Panc1 (cell line): Measurements from ENCODE around the gene NR2C1. TPM values are rescaled to one million over a fixed set of nuclear protein-coding genes. Genes with fewer than 3 reads are reported as not detected.

Source experiments
- ATAC-seq: fragments of 200-7000 bp; cut with Tn5 transposase; 2 replicates; pipeline ENCODE4 v1.9.1; 2020; ENCODE audit warnings: mild to moderate bottlenecking, moderate library complexity
- Bru-seq: library from RNA; stranded (reverse); fragments of 400-500 nt; gene quantifications from one replicate; lab custom pipeline; 2021; lab: Mats Ljungman, UMichigan
- BruChase-seq, 2 experiments: library from RNA; stranded (reverse); fragments of 400-500 nt; gene quantifications; one replicate each; lab custom pipeline; 2021; lab: Mats Ljungman, UMichigan
- BruUV-seq: library from RNA; stranded (reverse); fragments of 400-500 nt; replicated peaks from 2 replicates; lab custom pipeline; 2021; lab: Mats Ljungman, UMichigan
- CTCF ChIA-PET: fragments of 300-600 bp; sonication (Branson Sonifier 250); formaldehyde crosslinking; loops from one replicate; lab custom pipeline; 2022; ENCODE audit warnings: antibody characterized with exemption; lab: Charles Lee
- POLR2A ChIA-PET: fragments of 300-600 bp; sonication (Branson Sonifier 250); formaldehyde crosslinking; loops from one replicate; lab custom pipeline; 2022; ENCODE audit warnings: antibody characterized with exemption; lab: Charles Lee
- DNase-seq: peaks from one replicate; pipeline ENCODE4 v3.0.0-alpha.2; 2010; ENCODE audit warnings: low read depth, low spot score
- H3K27ac ChIP-seq: 2 replicates; pipeline ENCODE4 v1.5.1; 2011; ENCODE audit warnings: mild to moderate bottlenecking, low read length, inconsistent platforms
- H3K27me3 ChIP-seq: fragments of 200-500 bp; sonication (Bioruptor generic); 2 replicates; pipeline ENCODE4 v1.6.0; 2014; ENCODE audit warnings: low read length, inconsistent platforms; ENCODE audit not compliant: control insufficient read depth, insufficient read depth
- H3K36me3 ChIP-seq: fragments of 200-500 bp; sonication (Bioruptor generic); 2 replicates; pipeline ENCODE4 v1.5.1; 2014; ENCODE audit warnings: inconsistent platforms, mild to moderate bottlenecking, low read length, moderate library complexity; ENCODE audit not compliant: control insufficient read depth, insufficient read depth
- H3K4me1 ChIP-seq: 2 replicates; pipeline ENCODE4 v1.5.1; 2011; ENCODE audit warnings: inconsistent platforms, mild to moderate bottlenecking, low read length, moderate library complexity; ENCODE audit not compliant: control insufficient read depth, insufficient read depth
- H3K4me3 ChIP-seq, 2 experiments: 2 replicates each; pipeline ENCODE4 v1.5.1; 2011 to 2012; ENCODE audit warnings: low read depth in 2 of 2, low read length in 2 of 2, mild to moderate bottlenecking in 2 of 2, inconsistent platforms in 1 of 2, moderate library complexity in 1 of 2
- H3K9me3 ChIP-seq: fragments of 200-500 bp; sonication (Bioruptor generic); 2 replicates; pipeline ENCODE4 v1.5.1; 2014; ENCODE audit warnings: low read depth, mild to moderate bottlenecking, inconsistent platforms, low read length, moderate library complexity; ENCODE audit not compliant: control insufficient read depth, insufficient read depth
- CTCF ChIP-seq: fragments of 450-650 bp; IDR thresholded peaks from 2 replicates; pipeline ENCODE4 v1.5.1; 2017; ENCODE audit warnings: mild to moderate bottlenecking
- POLR2AphosphoS5 ChIP-seq: IDR thresholded peaks from 2 replicates; pipeline ENCODE4 v1.6.1; 2012; ENCODE audit warnings: mild to moderate bottlenecking, low read depth, low read length, moderate library complexity
- REST ChIP-seq, 2 experiments: IDR thresholded peaks; 2 replicates each; pipeline ENCODE4 v1.6.1; 2011 to 2012; ENCODE audit warnings: low read depth in 2 of 2, control low read depth in 1 of 2, low read length in 1 of 2, mild to moderate bottlenecking in 1 of 2, moderate library complexity in 1 of 2; ENCODE audit not compliant: insufficient read depth in 1 of 2
- SIN3A ChIP-seq: IDR thresholded peaks from 2 replicates; pipeline ENCODE4 v1.6.1; 2012; ENCODE audit warnings: low read depth, mild to moderate bottlenecking, low read length, moderate library complexity, borderline replicate concordance; ENCODE audit not compliant: insufficient read depth
- TCF7L2 ChIP-seq: IDR thresholded peaks from 2 replicates; pipeline ENCODE4 v1.6.1; 2011; ENCODE audit warnings: mild to moderate bottlenecking, low read depth, low read length, inconsistent platforms
- in situ Hi-C: cut with HindIII; loops from 2 replicates; pipeline ENCODE4 v1.10.0; 2016; ENCODE audit warnings: low sequenced_read_pairs, low pct_unique_long_range_greater_than_20kb
- intact Hi-C: fragments of 100-400 bp; cut with micrococcal nuclease; formaldehyde crosslinking; loops from one replicate; pipeline ENCODE4 v1.10.0; 2022; ENCODE audit not compliant: unreplicated experiment
- long read RNA-seq: library from polyadenylated mRNA; unstranded; transcript quantifications from one replicate; pipeline ENCODE4 v2.0.0, GENCODE V29; 2021; ENCODE audit not compliant: unreplicated experiment
- polyA plus RNA-seq: library from polyadenylated mRNA; unstranded; fragments of >200 nt; gene quantifications from one replicate; pipeline ENCODE4 v1.2.1, GENCODE V29; 2012; ENCODE audit warnings: missing spikeins; ENCODE audit not compliant: insufficient read length
- total RNA-seq: library from RNA; stranded (reverse); gene quantifications from one replicate; pipeline ENCODE4 v1.2.1, GENCODE V29; 2021; ENCODE audit not compliant: unreplicated experiment

NR2C1 gene
- total RNA-seq, result 84.6 TPM
- polyA plus RNA-seq, result 45.8 TPM
- Bru-seq, nascent RNA, result percentile 92 among the genes with signal in this experiment
- BruChase-seq, experiment 1, labeled RNA remaining after a 2-hour chase, result percentile 89 among the genes with signal in this experiment
- percentile 87 among the genes with signal in this experiment for BruChase-seq, experiment 2, labeled RNA remaining after a 6-hour chase
- long read RNA-seq, full-length matches to known transcripts, result 19 of 84 reads
- long read RNA-seq, partial matches to known transcripts, result 15 of 84 reads
- long read RNA-seq, other reads (novel, unspliced or antisense), result 50 of 84 reads

GRCh38 chr12:95072900-95073697, at the start of gene NR2C1:
Gene NR2C1, minus strand, starts transcription at chr12:95073618. Its CDS starts 6,234 bp downstream, at chr12:95067384.
- DNase-seq (peak; percentile 60), ATAC-seq (peak; percentile 96)
- Histone ChIP-seq H3K27ac (peak within 1 kb of the TSS; percentile 97), H3K36me3 (no peaks in the 10 kb centered on the region; the same call in 1 of the 2 replicates), H3K9me3 (no peaks in the 10 kb centered on the region), H3K4me3 (peak within 1 kb of the TSS; percentile 79 to 96), H3K4me1 (peaks cover 11% of the 10 kb centered on the region), H3K27me3 (no peaks in the 10 kb centered on the region)
- POLR2A ChIA-PET, result interaction anchor here (0.7 kb wide), 3 partner anchors 165 to 760 kb away, joined by 3 to 17 read pairs (median 8); no protein-coding TSS in a partner anchor
- in situ Hi-C loops, result no loop called here
- intact Hi-C loops, result no loop called here
- CTCF ChIA-PET, result interaction anchor here (0.6 to 1.0 kb wide), 4 partner anchors 32 to 436 kb away, joined by 3 to 9 read pairs (median 5); no protein-coding TSS in a partner anchor
- TF ChIP-seq POLR2AphosphoS5 (peak; percentile 76), REST (IDR thresholded peaks at IDR 0.05; ENCODE audit: insufficient read depth in 1 of 2, low read depth in 2 of 2, low read length in 1 of 2) (no peak), SIN3A (peak; percentile 74; the same call in 1 of the 2 replicates)
- TSS peak; percentile 56 for BruUV-seq

GRCh38 chr12:95118788-95119179, 45.4 kb upstream of the NR2C1 start:
- Histone ChIP-seq H3K4me1 (peaks cover 20% of the 10 kb centered on the region), H3K27me3 (no peaks in the 10 kb centered on the region), H3K9me3 (no peaks in the 10 kb centered on the region), H3K36me3 (no peaks in the 10 kb centered on the region), H3K27ac (0 out of 2 replicates have a peak overlapping the region, but pooled peaks have one; percentile 34), H3K4me3 (no peak overlapping the region)
- intact Hi-C loops, result loop anchor here (2.0 to 10.0 kb wide), 2 partner anchors 98 to 416 kb away; partner anchors contain the start of genes FGD6 and VEZT
- ChIA-PET CTCF (no interaction called here), POLR2A (no interaction called here)
- in situ Hi-C loops, result loop anchor here (5.0 kb wide), 1 partner anchor 89 kb away; no protein-coding TSS in a partner anchor
- DNase-seq, result no peak
- no TSS peak for BruUV-seq
- ATAC-seq, result 0 out of 2 replicates have a peak, but pooled peaks have one; percentile 28
- TF ChIP-seq CTCF, result no peak
- TF ChIP-seq REST (IDR thresholded peaks at IDR 0.05; ENCODE audit: insufficient read depth in 1 of 2, low read depth in 2 of 2, low read length in 1 of 2), result no peak
- no peak for TF ChIP-seq POLR2AphosphoS5
- no peak for TF ChIP-seq TCF7L2
- TF ChIP-seq SIN3A, result no peak
